Trophoblast cell (in vitro differentiated cells and primary cell): ENCODE data around the gene CCNY.
"Not testable (repeated sequence)": the region's sequence is repeated elsewhere in the genome, so short reads cannot be mapped to it uniquely, and the experiment has no call there.

Experiments used
- DNase-seq, 2 donors: peaks; one replicate each; pipeline ENCODE4 v3.0.0-alpha.2; 2016
- H2AFZ ChIP-seq: 2 replicates; pipeline ENCODE4 v1.6.1; 2013; ENCODE audit warnings: low read length, moderate library complexity, mild to moderate bottlenecking; ENCODE audit not compliant: insufficient read depth, poor library complexity
- H2AK5ac ChIP-seq: 2 replicates; pipeline ENCODE4 v1.6.1; 2013; ENCODE audit warnings: mild to moderate bottlenecking, low read length
- H2BK120ac ChIP-seq: 2 replicates; pipeline ENCODE4 v1.6.1; 2013; ENCODE audit warnings: low read length, mild to moderate bottlenecking, moderate library complexity; ENCODE audit not compliant: insufficient read depth, poor library complexity
- H2BK12ac ChIP-seq: 2 replicates; pipeline ENCODE4 v1.6.1; 2013; ENCODE audit warnings: mild to moderate bottlenecking, low read length, moderate library complexity
- H2BK5ac ChIP-seq: 2 replicates; pipeline ENCODE4 v1.6.1; 2013; ENCODE audit warnings: low read length, low read depth, moderate library complexity, mild to moderate bottlenecking; ENCODE audit not compliant: poor library complexity
- H3K14ac ChIP-seq: 2 replicates; pipeline ENCODE4 v1.6.1; 2013; ENCODE audit warnings: mild to moderate bottlenecking, low read length
- H3K18ac ChIP-seq: 2 replicates; pipeline ENCODE4 v1.6.1; 2013; ENCODE audit warnings: mild to moderate bottlenecking, low read length
- H3K23ac ChIP-seq: 2 replicates; pipeline ENCODE4 v1.6.1; 2013; ENCODE audit warnings: low read length
- H3K27ac ChIP-seq: 2 replicates; pipeline ENCODE4 v1.5.1; 2013; ENCODE audit warnings: low read depth, mild to moderate bottlenecking, inconsistent platforms, low read length, moderate library complexity
- H3K27me3 ChIP-seq: 2 replicates; pipeline ENCODE4 v1.6.1; 2013; ENCODE audit warnings: inconsistent platforms, mild to moderate bottlenecking, low read length, moderate library complexity; ENCODE audit not compliant: insufficient read depth
- H3K36me3 ChIP-seq, 2 experiments: 1 replicate in 1 of 2; 2 replicates in 1 of 2; pipeline ENCODE4 v1.6.1; 2013; ENCODE audit warnings: low read length in 2 of 2, mild to moderate bottlenecking in 2 of 2, moderate library complexity in 1 of 2; ENCODE audit not compliant: insufficient read depth in 2 of 2, control insufficient read depth in 1 of 2
- H3K4ac ChIP-seq: 2 replicates; pipeline ENCODE4 v1.6.1; 2013; ENCODE audit warnings: low read depth, mild to moderate bottlenecking, low read length, moderate library complexity
- H3K4me1 ChIP-seq, 2 experiments: 1 replicate in 1 of 2; 2 replicates in 1 of 2; pipeline ENCODE4 v1.6.1; 2013; ENCODE audit warnings: low read length in 2 of 2, mild to moderate bottlenecking in 2 of 2, moderate library complexity in 1 of 2; ENCODE audit not compliant: insufficient read depth in 2 of 2, control insufficient read depth in 1 of 2
- H3K4me2 ChIP-seq: 2 replicates; pipeline ENCODE4 v1.6.1; 2013; ENCODE audit warnings: inconsistent platforms, mild to moderate bottlenecking, low read length, moderate library complexity
- H3K4me3 ChIP-seq: 2 replicates; pipeline ENCODE4 v1.5.1; 2013; ENCODE audit warnings: mild to moderate bottlenecking, low read depth, low read length, inconsistent platforms
- H3K79me1 ChIP-seq: one replicate; pipeline ENCODE4 v1.6.1; 2013; ENCODE audit warnings: low read length
- H3K79me2 ChIP-seq: 2 replicates; pipeline ENCODE4 v1.6.1; 2013; ENCODE audit warnings: low read length, mild to moderate bottlenecking; ENCODE audit not compliant: control insufficient read depth, insufficient read depth, poor library complexity
- H3K9ac ChIP-seq: 2 replicates; pipeline ENCODE4 v1.6.1; 2013; ENCODE audit warnings: mild to moderate bottlenecking, low read length
- H3K9me3 ChIP-seq: 2 replicates; pipeline ENCODE4 v1.6.1; 2013; ENCODE audit warnings: low read depth, mild to moderate bottlenecking, control low read depth, inconsistent platforms, low read length; ENCODE audit not compliant: insufficient read depth
- H4K12ac ChIP-seq: 2 replicates; pipeline ENCODE4 v1.6.1; 2013; ENCODE audit warnings: low read depth, mild to moderate bottlenecking, low read length, moderate library complexity
- H4K8ac ChIP-seq: 2 replicates; pipeline ENCODE4 v1.6.1; 2013; ENCODE audit warnings: low read depth, mild to moderate bottlenecking, low read length, moderate library complexity
- H4K91ac ChIP-seq: one replicate; pipeline ENCODE4 v1.6.1; 2013; ENCODE audit warnings: low read depth, mild to moderate bottlenecking, low read length, moderate library complexity
- whole genome bisulfite sequencing: extraction: QIAGEN DNeasy Blood & Tissue Kit; methylation state at CpG from one replicate; pipeline ENCODE4 v1.1.7; 2013; ENCODE audit warnings: missing lambda C conversion rate; ENCODE audit not compliant: insufficient read length, insufficient coverage; ENCODE audit errors: extremely low coverage; 5-methylcytosine and 5-hydroxymethylcytosine counted together

CCNY gene

GRCh38 chr10:35518187-35518586 lies 181.9 kb downstream of the CCNY start:
- H2AK5ac ChIP-seq, H4K8ac ChIP-seq, H2BK5ac ChIP-seq, H3K27ac ChIP-seq, H3K4me1 ChIP-seq, H4K12ac ChIP-seq, H3K36me3 ChIP-seq, H2AFZ ChIP-seq, H3K4me2 ChIP-seq, H3K23ac ChIP-seq, H3K14ac ChIP-seq, H3K9ac ChIP-seq, H2BK12ac ChIP-seq, H2BK120ac ChIP-seq, H3K79me2 ChIP-seq, H3K18ac ChIP-seq, H3K4ac ChIP-seq, H3K4me3 ChIP-seq, H3K27me3 ChIP-seq, H4K91ac ChIP-seq, H3K9me3 ChIP-seq, H3K79me1 ChIP-seq: not testable (repeated sequence)
- peak in 1 of 2 donors; percentile 51 for DNase-seq
- no CpG with 5 or more reads among the region's 1 CpG for WGBS

GRCh38 chr10:35520996-35521395 lies 184.7 kb downstream of the CCNY start:
- no peak overlapping the region for H3K14ac ChIP-seq
- H3K79me1 ChIP-seq: no peaks in the 10 kb centered on the region
- no peaks in the 10 kb centered on the region for H3K27me3 ChIP-seq
- no peak overlapping the region for H4K12ac ChIP-seq
- WGBS: no CpG with 5 or more reads among the region's 3 CpGs
- no peak overlapping the region for H3K27ac ChIP-seq
- no peak overlapping the region for H3K23ac ChIP-seq
- H3K4me3 ChIP-seq: no peak overlapping the region
- H2BK120ac ChIP-seq: no peak overlapping the region
- peaks cover 2% of the 10 kb centered on the region for H3K79me2 ChIP-seq
- H2AFZ ChIP-seq: no peak overlapping the region
- no peak overlapping the region for H4K8ac ChIP-seq
- H3K4ac ChIP-seq: no peak overlapping the region
- peaks cover 0 to 4% of the 10 kb centered on the region in 2 experiments for H3K36me3 ChIP-seq
- H4K91ac ChIP-seq: no peak overlapping the region
- no peak overlapping the region for H2BK12ac ChIP-seq
- no peak overlapping the region for H3K9ac ChIP-seq
- DNase-seq: no peak
- peaks cover 0 to 3% of the 10 kb centered on the region in 2 experiments for H3K4me1 ChIP-seq
- no peaks in the 10 kb centered on the region for H3K9me3 ChIP-seq
- H3K18ac ChIP-seq: no peak overlapping the region
- H2AK5ac ChIP-seq: no peak overlapping the region
- no peak overlapping the region for H3K4me2 ChIP-seq
- no peak overlapping the region for H2BK5ac ChIP-seq

GRCh38 chr10:35523670-35524225 lies 187.4 kb downstream of the CCNY start:
- no peak overlapping the region for H4K91ac ChIP-seq
- no peak overlapping the region for H2BK120ac ChIP-seq
- H3K4me2 ChIP-seq: no peak overlapping the region
- H2AK5ac ChIP-seq: no peak overlapping the region
- no peak overlapping the region for H3K4ac ChIP-seq
- H3K79me1 ChIP-seq: no peaks in the 10 kb centered on the region
- no peak overlapping the region for H3K9ac ChIP-seq
- no peak overlapping the region for H4K12ac ChIP-seq
- no peak overlapping the region for H2BK12ac ChIP-seq
- H4K8ac ChIP-seq: no peak overlapping the region
- H3K36me3 ChIP-seq: peaks cover 0 to 4% of the 10 kb centered on the region in 2 experiments
- no peaks in the 10 kb centered on the region for H3K9me3 ChIP-seq
- no peaks in the 10 kb centered on the region for H3K4me1 ChIP-seq
- DNase-seq: no peak
- no peak overlapping the region for H3K4me3 ChIP-seq
- no peak overlapping the region for H3K14ac ChIP-seq
- H3K79me2 ChIP-seq: peaks cover 2% of the 10 kb centered on the region
- WGBS: no CpG with 5 or more reads among the region's 3 CpGs
- no peak overlapping the region for H2AFZ ChIP-seq
- no peak overlapping the region for H3K18ac ChIP-seq
- H3K23ac ChIP-seq: no peak overlapping the region
- H3K27me3 ChIP-seq: no peaks in the 10 kb centered on the region
- H2BK5ac ChIP-seq: no peak overlapping the region
- H3K27ac ChIP-seq: no peak overlapping the region

- no CpG with 5 or more reads among the region's 9 CpGs for WGBS
- no peaks in the 10 kb centered on the region for H3K79me1 ChIP-seq
Observed at GRCh38 chr10:35526746-35527145, 190.4 kb downstream of the CCNY start.

More at GRCh38 chr10:35526746-35527145, 190.4 kb downstream of the CCNY start:
- Histone ChIP-seq H4K91ac (no peak overlapping the region), H3K79me2 (no peaks in the 10 kb centered on the region), H2BK12ac (no peak overlapping the region), H4K12ac (no peak overlapping the region), H3K9me3 (no peaks in the 10 kb centered on the region), H3K36me3 (peaks cover 0 to 5% of the 10 kb centered on the region in 2 experiments), H2BK5ac (no peak overlapping the region), H3K18ac (no peak overlapping the region), H2BK120ac (no peak overlapping the region), H3K14ac (no peak overlapping the region), H2AK5ac (no peak overlapping the region), H3K4me3 (no peak overlapping the region), H3K4me1 (no peaks in the 10 kb centered on the region), H3K9ac (no peak overlapping the region), H4K8ac (no peak overlapping the region), H3K23ac (peak overlapping the region; percentile 17), H3K27me3 (no peaks in the 10 kb centered on the region), H3K4ac (no peak overlapping the region), H3K27ac (no peak overlapping the region), H2AFZ (no peak overlapping the region), H3K4me2 (no peak overlapping the region)
- DNase-seq: no peak
